H1 (cell line): Measurements from ENCODE around the gene CD53. TPM values are rescaled to one million over a fixed set of nuclear protein-coding genes. Genes with fewer than 3 reads are reported as not detected.

Source experiments
- CTCF ChIA-PET: fragments of 300-600 bp; sonication (Branson Sonifier 250); formaldehyde crosslinking; loops from one replicate; lab custom pipeline; 2021; ENCODE audit not compliant: partially characterized antibody; lab: Charles Lee
- POLR2A ChIA-PET: fragments of 300-600 bp; sonication (Branson Sonifier 250); formaldehyde crosslinking; loops from one replicate; lab custom pipeline; 2021; ENCODE audit warnings: inconsistent platforms; ENCODE audit not compliant: partially characterized antibody; lab: Charles Lee
- DNase-seq, 2 experiments: peaks; one replicate each; pipeline versions ENCODE4 v3.0.0 to v3.0.0-alpha.2; 2010 to 2022; ENCODE audit warnings: low spot score in 2 of 2, low read depth in 1 of 2, mixed read lengths in 1 of 2
- FAIRE-seq: peaks from 2 replicates; lab custom pipeline; 2011; peaks lifted over from hg19 to GRCh38; lab: Jason Lieb, UNC
- H2AFZ ChIP-seq: 2 replicates; pipeline ENCODE4 v1.8.1; 2012; ENCODE audit warnings: low read length, inconsistent platforms
- H2AK5ac ChIP-seq: 2 replicates; pipeline ENCODE4 v1.6.1; 2013; ENCODE audit warnings: low read depth, low read length
- H2BK120ac ChIP-seq: replicated peaks from 2 replicates; pipeline ENCODE3; 2013; ENCODE audit warnings: low read depth, low read length, inconsistent platforms
- H2BK12ac ChIP-seq: 2 replicates; pipeline ENCODE4 v1.6.1; 2013; ENCODE audit warnings: low read depth, low read length
- H2BK15ac ChIP-seq: 2 replicates; pipeline ENCODE4 v1.6.1; 2013; ENCODE audit warnings: low read length
- H2BK20ac ChIP-seq: 2 replicates; pipeline ENCODE4 v1.6.1; 2013; ENCODE audit warnings: low read length
- H2BK5ac ChIP-seq: 2 replicates; pipeline ENCODE4 v1.6.1; 2013; ENCODE audit warnings: low read depth, low read length
- H3K14ac ChIP-seq: 2 replicates; pipeline ENCODE4 v1.6.1; 2013; ENCODE audit warnings: inconsistent platforms; ENCODE audit not compliant: insufficient read length
- H3K18ac ChIP-seq: 2 replicates; pipeline ENCODE4 v1.6.1; 2013; ENCODE audit warnings: low read length; ENCODE audit errors: extremely low read depth
- H3K23ac ChIP-seq: 2 replicates; pipeline ENCODE4 v1.6.1; 2013; ENCODE audit warnings: inconsistent platforms; ENCODE audit not compliant: insufficient read length
- H3K23me2 ChIP-seq: 2 replicates; pipeline ENCODE4 v1.6.1; 2013; ENCODE audit warnings: low read depth, low read length
- H3K27ac ChIP-seq: 2 replicates; pipeline ENCODE4 v1.6.1; 2011; ENCODE audit warnings: low read depth, low read length, inconsistent platforms
- H3K27me3 ChIP-seq, 4 experiments: replicated peaks in 1 of 4; 1 replicate in 1 of 4; 2 replicates in 3 of 4; pipeline versions ENCODE4 v1.6.1 to v1.8.1; 2011 to 2013; ENCODE audit warnings: low read length in 3 of 4, mild to moderate bottlenecking in 3 of 4, inconsistent platforms in 2 of 4, mixed read lengths in 2 of 4, moderate library complexity in 1 of 4; ENCODE audit not compliant: control insufficient read depth in 3 of 4, insufficient read depth in 3 of 4; ENCODE audit errors: extremely low read depth in 1 of 4
- H3K36me3 ChIP-seq, 4 experiments: 2 replicates each; pipeline versions ENCODE4 v1.6.1 to v1.8.1; 2011 to 2013; ENCODE audit warnings: mild to moderate bottlenecking in 4 of 4, low read length in 3 of 4, moderate library complexity in 2 of 4, control low read depth in 1 of 4, inconsistent platforms in 1 of 4; ENCODE audit not compliant: insufficient read depth in 4 of 4, control insufficient read depth in 2 of 4
- H3K4ac ChIP-seq: replicated peaks from 2 replicates; pipeline ENCODE3; 2013; ENCODE audit warnings: low read length, low read depth, mixed read lengths, inconsistent platforms; ENCODE audit not compliant: insufficient read length
- H3K4me1 ChIP-seq, 4 experiments: replicated peaks in 1 of 4; 1 replicate in 1 of 4; 2 replicates in 3 of 4; pipeline versions ENCODE4 v1.6.1 to v1.8.1; 2011 to 2013; ENCODE audit warnings: low read length in 3 of 4, inconsistent platforms in 2 of 4, mixed read lengths in 1 of 4; ENCODE audit not compliant: insufficient read depth in 4 of 4, control insufficient read depth in 3 of 4
- H3K4me2 ChIP-seq, 2 experiments: 2 replicates each; pipeline versions ENCODE4 v1.6.1 to v1.8.1; 2011 to 2013; ENCODE audit warnings: low read depth in 2 of 2, low read length in 2 of 2, control low read depth in 1 of 2, inconsistent platforms in 1 of 2, mild to moderate bottlenecking in 1 of 2; ENCODE audit not compliant: insufficient read depth in 1 of 2
- H3K4me3 ChIP-seq, 4 experiments: fragments of 200-600, 300-600 bp in 1 of 4; sonication (generic), shearing (Covaris generic), sonication (Bioruptor Twin) in 1 of 4; 2 replicates each; pipeline versions ENCODE4 v1.5.1 to v1.8.1; 2011 to 2016; ENCODE audit warnings: low read length in 4 of 4, low read depth in 3 of 4, control low read depth in 2 of 4, inconsistent platforms in 2 of 4, mild to moderate bottlenecking in 2 of 4, mixed read lengths in 1 of 4, moderate library complexity in 1 of 4; ENCODE audit not compliant: insufficient read depth in 2 of 4; ENCODE audit errors: extremely low read depth in 1 of 4
- H3K56ac ChIP-seq: replicated peaks from 2 replicates; pipeline ENCODE3; 2013; ENCODE audit warnings: low read depth, mild to moderate bottlenecking, mixed read lengths, low read length, inconsistent platforms; ENCODE audit not compliant: insufficient read length
- H3K79me1 ChIP-seq: 2 replicates; pipeline ENCODE4 v1.6.1; 2013; ENCODE audit warnings: low read depth, low read length, control low read depth
- H3K79me2 ChIP-seq, 2 experiments: 2 replicates each; pipeline versions ENCODE4 v1.6.1 to v1.8.1; 2012 to 2013; ENCODE audit warnings: low read length in 2 of 2, mild to moderate bottlenecking in 2 of 2, inconsistent platforms in 1 of 2; ENCODE audit not compliant: insufficient read depth in 2 of 2, control insufficient read depth in 1 of 2
- H3K9ac ChIP-seq, 4 experiments: replicated peaks in 1 of 4; 1 replicate in 1 of 4; 2 replicates in 3 of 4; pipeline versions ENCODE4 v1.6.1 to v1.8.1; 2011 to 2013; ENCODE audit warnings: low read depth in 3 of 4, low read length in 3 of 4, control low read depth in 2 of 4, mild to moderate bottlenecking in 2 of 4, moderate library complexity in 2 of 4, inconsistent platforms in 1 of 4; ENCODE audit errors: extremely low read depth in 1 of 4
- H3K9me3 ChIP-seq, 2 experiments: 2 replicates each; pipeline versions ENCODE4 v1.6.1 to v1.8.1; 2012 to 2013; ENCODE audit warnings: mild to moderate bottlenecking in 2 of 2, moderate library complexity in 2 of 2, control low read depth in 1 of 2, inconsistent platforms in 1 of 2, low read depth in 1 of 2, low read length in 1 of 2, mixed read lengths in 1 of 2; ENCODE audit not compliant: insufficient read depth in 2 of 2
- H4K20me1 ChIP-seq, 2 experiments: replicated peaks in 1 of 2; 2 replicates each; pipeline versions ENCODE3 to v1.8.1; 2011 to 2013; ENCODE audit warnings: inconsistent platforms in 2 of 2, low read length in 2 of 2, mild to moderate bottlenecking in 1 of 2; ENCODE audit not compliant: insufficient read depth in 2 of 2, control insufficient read depth in 1 of 2
- H4K5ac ChIP-seq: 2 replicates; pipeline ENCODE4 v1.6.1; 2013; ENCODE audit warnings: low read length, low read depth, mixed read lengths, inconsistent platforms; ENCODE audit not compliant: insufficient read length
- H4K8ac ChIP-seq: 2 replicates; pipeline ENCODE4 v1.8.0; 2013; ENCODE audit warnings: mild to moderate bottlenecking, moderate library complexity, low read length, inconsistent platforms; ENCODE audit not compliant: insufficient read depth; ENCODE audit errors: extremely low read depth
- H4K91ac ChIP-seq: replicated peaks from 2 replicates; pipeline ENCODE3; 2013; ENCODE audit warnings: low read length, mixed read lengths, inconsistent platforms; ENCODE audit not compliant: insufficient read length
- BCL11A ChIP-seq, 2 experiments: IDR thresholded peaks; one replicate each; pipeline ENCODE4 v1.6.1; 2011; ENCODE audit warnings: low read depth in 2 of 2, low read length in 2 of 2, mild to moderate bottlenecking in 2 of 2
- CEBPB ChIP-seq: IDR thresholded peaks from 2 replicates; pipeline ENCODE4 v1.6.1; 2012; ENCODE audit warnings: low read depth, low read length
- CHD2 ChIP-seq: IDR thresholded peaks from 2 replicates; pipeline ENCODE4 v1.6.1; 2012; ENCODE audit warnings: low read length, improper control_type of control experiment
- CREB1 ChIP-seq: IDR thresholded peaks from 2 replicates; pipeline ENCODE4 v1.6.1; 2012; ENCODE audit warnings: inconsistent platforms
- EGR1 ChIP-seq: IDR thresholded peaks from 2 replicates; pipeline ENCODE4 v1.6.1; 2011; ENCODE audit warnings: low read depth, low read length, borderline replicate concordance
- JUN ChIP-seq: IDR thresholded peaks from 2 replicates; pipeline ENCODE4 v1.6.1; 2011; ENCODE audit warnings: low read depth, mild to moderate bottlenecking, improper control_type of control experiment, low read length
- POLR2AphosphoS5 ChIP-seq: IDR thresholded peaks from 2 replicates; pipeline ENCODE4 v1.6.1; 2011; ENCODE audit warnings: low read depth, low read length
- RBBP5 ChIP-seq: IDR thresholded peaks from 2 replicates; pipeline ENCODE4 v1.7.1; 2012; ENCODE audit warnings: low read depth, mild to moderate bottlenecking, inconsistent platforms, low read length, moderate library complexity, borderline replicate concordance
- SAP30 ChIP-seq: fragments of 300-600 bp; sonication (generic); IDR thresholded peaks from 2 replicates; pipeline ENCODE4 v1.7.1; 2012; ENCODE audit warnings: low read length, moderate library complexity, mild to moderate bottlenecking, inconsistent platforms; ENCODE audit not compliant: insufficient read depth, insufficient replicate concordance
- SRF ChIP-seq: IDR thresholded peaks from 2 replicates; pipeline ENCODE4 v1.6.1; 2011; ENCODE audit warnings: mild to moderate bottlenecking, low read depth, low read length, moderate library complexity
- TAF7 ChIP-seq: optimal IDR thresholded peaks from 2 replicates; pipeline ENCODE3; 2011; ENCODE audit warnings: low read depth, mild to moderate bottlenecking, inconsistent platforms, low read length, moderate library complexity, borderline replicate concordance
- TBP ChIP-seq: IDR thresholded peaks from 2 replicates; pipeline ENCODE4 v1.6.1; 2011; ENCODE audit warnings: low read depth, low read length, improper control_type of control experiment
- USF2 ChIP-seq: IDR thresholded peaks from 2 replicates; pipeline ENCODE4 v1.6.1; 2011; ENCODE audit warnings: low read length, improper control_type of control experiment
- WGBS, 2 experiments: shearing (Covaris generic) in 1 of 2; methylation state at CpG; one replicate each; pipeline versions ENCODE4 v1.1.6 to v1.1.7; 2013 to 2015; ENCODE audit warnings: low lambda C conversion rate in 2 of 2, mixed read lengths in 2 of 2, inconsistent platforms in 1 of 2, low coverage in 1 of 2, missing lambda C conversion rate in 1 of 2; ENCODE audit not compliant: insufficient replicate concordance in 2 of 2, insufficient coverage in 1 of 2, insufficient read length in 1 of 2; ENCODE audit errors: extremely low coverage in 1 of 2, missing lambda C conversion rate in 1 of 2; 5-methylcytosine and 5-hydroxymethylcytosine counted together
- polyA plus RNA-seq, 7 experiments: library from polyadenylated mRNA; depleted of rRNA in 3 of 7; stranded (reverse) in 5 of 7; unstranded in 2 of 7; fragments of >200 nt in 5 of 7; fragments of 200-250 nt in 2 of 7; gene quantifications; 1 replicate in 5 of 7; 2 replicates in 1 of 7; 4 replicates in 1 of 7; pipeline versions ENCODE4 v1.2.1 to v1.2.3, GENCODE V29; 2011 to 2013; ENCODE audit warnings: missing spikeins in 2 of 7, mixed read lengths in 2 of 7
- total RNA-seq: library from RNA; stranded (reverse); fragmentation: NEBNext Ultra II Directional; extraction: Animal tissue kit (Norgen Biotek cat#: 25700); gene quantifications from 2 replicates; pipeline ENCODE4 v1.2.1, GENCODE V29; 2021
- TF ChIP-seq, protein P1 (sequence below): IDR thresholded peaks from 2 replicates; pipeline ENCODE4 v1.6.1; 2011; ENCODE audit warnings: low read depth, mild to moderate bottlenecking, low read length; ENCODE audit not compliant: insufficient read depth

CD53 gene
- total and polyA plus RNA-seq, 2 of the 8 experiments (the other 6 are each of a cell fraction or from before 2014, with no cell fraction given), result 0.56 to 1.0 TPM

GRCh38 chr1:110850627-110851026, 22.3 kb upstream of the CD53 start:
- POLR2A ChIA-PET, result no interaction called here
- TF ChIP-seq TBP, result no peak
- TF ChIP-seq CREB1, result no peak
- TF ChIP-seq JUN, result no peak
- no peak for TF ChIP-seq SAP30
- no peak for TF ChIP-seq RBBP5
- TF ChIP-seq BCL11A (IDR thresholded peaks at IDR 0.05; ENCODE audit: low read depth in 2 of 2, low read length in 2 of 2), result no peak
- TF ChIP-seq, protein P1, sequence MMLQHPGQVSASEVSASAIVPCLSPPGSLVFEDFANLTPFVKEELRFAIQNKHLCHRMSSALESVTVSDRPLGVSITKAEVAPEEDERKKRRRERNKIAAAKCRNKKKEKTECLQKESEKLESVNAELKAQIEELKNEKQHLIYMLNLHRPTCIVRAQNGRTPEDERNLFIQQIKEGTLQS, result no peak
- no peak for TF ChIP-seq CHD2
- TF ChIP-seq EGR1, result no peak
- no peak for TF ChIP-seq SRF
- TF ChIP-seq CEBPB, result no peak
- no peak for TF ChIP-seq USF2
- TF ChIP-seq POLR2AphosphoS5, result no peak
- TF ChIP-seq TAF7, result no peak

More at GRCh38 chr1:110850627-110851026, 22.3 kb upstream of the CD53 start:
- no peak overlapping the region for H4K91ac ChIP-seq
- no peaks in the 10 kb centered on the region for H3K79me2 ChIP-seq
- no peak overlapping the region for H2BK15ac ChIP-seq
- no peak overlapping the region for H3K4me2 ChIP-seq
- H3K4me1 ChIP-seq, result no peaks in the 10 kb centered on the region
- H2BK12ac ChIP-seq, result no peak overlapping the region
- H2AFZ ChIP-seq, result no peak overlapping the region
- H4K20me1 ChIP-seq, result no peaks in the 10 kb centered on the region
- WGBS, 2 experiments, result 83% methylated on average over 1 of the region's 1 CpG; no CpG with 5 or more reads in 1 of the 2 experiments
- no peak overlapping the region for H4K8ac ChIP-seq
- no peak for DNase-seq
- no peaks in the 10 kb centered on the region for H3K79me1 ChIP-seq
- peaks cover 4 to 21% of the 10 kb centered on the region in 2 experiments; a peak in 3 of 4 replicates for H3K9me3 ChIP-seq
- H2BK20ac ChIP-seq, result no peak overlapping the region
- H3K18ac ChIP-seq, result no peak overlapping the region
- H3K14ac ChIP-seq, result no peak overlapping the region
- no peak overlapping the region for H3K4me3 ChIP-seq
- no peak overlapping the region for H3K4ac ChIP-seq
- no peaks in the 10 kb centered on the region for H3K23me2 ChIP-seq
- H2AK5ac ChIP-seq, result no peak overlapping the region
- H4K5ac ChIP-seq, result no peak overlapping the region
- no peak overlapping the region for H2BK5ac ChIP-seq
- CTCF ChIA-PET, result interaction anchor here (1.0 kb wide), 1 partner anchor 14 kb away, joined by 4 read pairs; no protein-coding TSS in a partner anchor
- H3K27ac ChIP-seq, result no peak overlapping the region
- H3K56ac ChIP-seq, result no peak overlapping the region
- H3K9ac ChIP-seq, result no peak overlapping the region
- no peaks in the 10 kb centered on the region for H3K36me3 ChIP-seq
- H2BK120ac ChIP-seq, result no peak overlapping the region
- FAIRE-seq, result no peak
- H3K27me3 ChIP-seq, result no peaks in the 10 kb centered on the region
- no peak overlapping the region for H3K23ac ChIP-seq
